Heart right ventricle (tissue), 16 donors: ENCODE data around the gene SPEG. TPM values are rescaled to one million over a fixed set of nuclear protein-coding genes. Genes with fewer than 3 reads are reported as not detected.

Experiments used
- ATAC-seq, 8 donors: fragments of 200-7000 bp; cut with Tn5 transposase; one replicate each; pipeline ENCODE4 v1.9.1; 2020; ENCODE audit warnings: mild to moderate bottlenecking in 8 of 8, moderate library complexity in 8 of 8, moderate number of reproducible peaks in 1 of 8
- DNase-seq, 2 donors: peaks; one replicate each; pipeline ENCODE4 v3.0.0-alpha.2; 2020
- H3K27ac ChIP-seq, 10 donors: fragments of 200-600 bp; sonication (generic) in 2 of 10; one replicate each; pipeline versions ENCODE4 v1.5.0 to v1.8.0; 2020 to 2022; ENCODE audit warnings: mild to moderate bottlenecking in 3 of 10
- H3K27me3 ChIP-seq, 7 donors: fragments of 200-600 bp; one replicate each; pipeline ENCODE4 v1.8.0; 2021 to 2022; ENCODE audit warnings: mild to moderate bottlenecking in 2 of 7
- H3K36me3 ChIP-seq, 9 donors: fragments of 200-600 bp; sonication (generic) in 1 of 9; one replicate each; pipeline versions ENCODE4 v1.5.0 to v1.8.0; 2020 to 2022; ENCODE audit warnings: mild to moderate bottlenecking in 2 of 9
- H3K4me1 ChIP-seq, 9 donors: fragments of 200-600 bp; sonication (generic) in 1 of 9; one replicate each; pipeline versions ENCODE4 v1.5.0 to v1.8.0; 2020 to 2022; ENCODE audit warnings: mild to moderate bottlenecking in 4 of 9
- H3K4me3 ChIP-seq, 10 donors: fragments of 200-600 bp; sonication (generic) in 2 of 10; one replicate each; pipeline versions ENCODE4 v1.5.0 to v1.8.0; 2020 to 2022; ENCODE audit warnings: mild to moderate bottlenecking in 7 of 10, moderate library complexity in 2 of 10
- H3K9me3 ChIP-seq, 11 donors: fragments of 200-600 bp in 10 of 11; sonication (generic) in 2 of 11; one replicate each; pipeline versions ENCODE4 v1.5.0 to v1.8.0; 2013 to 2022; ENCODE audit warnings: mild to moderate bottlenecking in 2 of 11, control low read depth in 1 of 11, moderate library complexity in 1 of 11
- CTCF ChIP-seq, 9 donors: fragments of 200-600 bp; sonication (generic) in 2 of 9; IDR thresholded peaks; one replicate each; pipeline versions ENCODE4 v1.5.0 to v1.8.0; 2021 to 2022; ENCODE audit warnings: antibody characterized with exemption in 9 of 9, mild to moderate bottlenecking in 5 of 9, moderate library complexity in 1 of 9
- WGBS, 2 donors: extraction: QIAGEN DNeasy Blood & Tissue Kit; methylation state at CpG; one replicate each; pipeline ENCODE4 v1.1.7; 2013; ENCODE audit warnings: inconsistent platforms in 1 of 2; 5-methylcytosine and 5-hydroxymethylcytosine counted together
- intact Hi-C, 10 donors: fragments of 100-400 bp; cut with DNase I; formaldehyde crosslinking; loops; one replicate each; pipeline versions ENCODE4 v1.11.1 to v1.14.2; 2022
- polyA plus RNA-seq, 2 donors: library from polyadenylated mRNA; stranded (reverse); fragments of 200-250 nt; gene quantifications; one replicate each; pipeline ENCODE4 v1.2.3, GENCODE V29; 2013
- total RNA-seq, 10 donors: library from RNA; stranded (reverse); fragmentation: NEBNext Ultra II Directional in 3 of 10; extraction: Animal tissue kit (Norgen Biotek cat#: 25700) in 3 of 10; gene quantifications; one replicate each; pipeline versions ENCODE4 v1.2.1 to v1.2.4, GENCODE V29; 2021 to 2023
- donor health status: Arrhythmogenic right ventricular cardiomyopathy.
- donor health status: ischemic (EF 13 %, LVEDD 7.1; RV severe dilation, severe dysfunction).
- donor health status: healthy with polysubstance abuse.
- donor health status: DM: no; HTN: yes; CAD: no.
- donor health status: DM: no; HTN: no; CAD: no.
- donor health status: ischemic (EF 25% LVEDD 6.9; RV normal size, moderate dysfunction).
- donor health status: ischemic (EF 25% LVEDD 5.7; RV mildly dilated, moderate dysfunction).
- donor health status: healthy.
- donor health status: DM: yes; HTN: yes; CAD: no.
- donor health status: Ischemic cardiomyopathy.
- donor health status: ischemic (EF 35%, LVEDD 5.7; RV mildly dilated, moderate dysfunction).
- donor health status: nonischemic (EF 11% LVEDD 7.7; RV severe dilation, severe dysfunction).
- donor health status: DM: yes; HTN: yes; CAD: no.
- donor health status: PGD.
- donor health status: ischemic (EF 29% LVEDD 5.4; RV normal size, mild dysfunction).
- donor health status: nonischemic (EF 23%, LVEDD 6.1; RV moderate dilation, normal function).

The SPEG gene
- total and polyA plus RNA-seq, 12 donors, result 62.9 to 151 (median 120) TPM

- Histone ChIP-seq H3K27me3 (peaks cover 0 to 29% (median 8%) of the 10 kb centered on the region in 7 donors), H3K9me3 (no peaks in the 10 kb centered on the region), H3K4me3 (no peak overlapping the region), H3K27ac (no peak overlapping the region), H3K4me1 (peaks cover 3 to 27% (median 19%) of the 10 kb centered on the region in 9 donors), H3K36me3 (peaks cover 0 to 32% (median 20%) of the 10 kb centered on the region in 9 donors)
- ATAC-seq (no peak), DNase-seq (no peak)
- TF ChIP-seq CTCF (IDR thresholded peaks at IDR 0.05), result no peak
- 48 to 52% methylated on average over 9 of the region's 9 CpGs for WGBS, 2 donors
- intact Hi-C loops, result loop anchor here in 1 of 10 donors (5.0 kb wide), 1 partner anchor 155 kb away; no protein-coding TSS in a partner anchor
These were observed 102.3 kb downstream of the SPEG start for GRCh38 chr2:219536967-219537366.

GRCh38 chr2:219537657-219538488 is 103.2 kb downstream of the SPEG start:
- DNase-seq (no peak), ATAC-seq (no peak)
- no peak for TF ChIP-seq CTCF (IDR thresholded peaks at IDR 0.05)
- peak overlapping the region in 1 of 10 donors; percentile 40 for H3K27ac ChIP-seq
- intact Hi-C loops, result loop anchor here in 1 of 10 donors (5.0 kb wide), 1 partner anchor 154 kb away; no protein-coding TSS in a partner anchor
- H3K27me3 ChIP-seq, result peaks cover 0 to 22% (median 8%) of the 10 kb centered on the region in 7 donors
- no peaks in the 10 kb centered on the region for H3K9me3 ChIP-seq
- no peak overlapping the region for H3K4me3 ChIP-seq
- peaks cover 4 to 36% (median 28%) of the 10 kb centered on the region in 9 donors for H3K4me1 ChIP-seq
- 40 to 48% methylated on average over 14 to 15 of the region's 15 CpGs for WGBS, 2 donors
- peaks cover 0 to 32% (median 20%) of the 10 kb centered on the region in 9 donors for H3K36me3 ChIP-seq

GRCh38 chr2:219538504-219538951 is 103.9 kb downstream of the SPEG start:
- DNase-seq (no peak), ATAC-seq (no peak)
- peaks cover 0 to 28% (median 6%) of the 10 kb centered on the region in 7 donors for H3K27me3 ChIP-seq
- intact Hi-C loops, result loop anchor here in 1 of 10 donors (5.0 kb wide), 1 partner anchor 154 kb away; no protein-coding TSS in a partner anchor
- 28 to 42% methylated on average over 6 of the region's 6 CpGs for WGBS, 2 donors
- H3K27ac ChIP-seq, result peak overlapping the region in 2 of 10 donors; percentile 9 to 40
- peaks cover 0 to 32% (median 20%) of the 10 kb centered on the region in 9 donors for H3K36me3 ChIP-seq
- no peak for TF ChIP-seq CTCF (IDR thresholded peaks at IDR 0.05)
- H3K9me3 ChIP-seq, result no peaks in the 10 kb centered on the region
- H3K4me3 ChIP-seq, result no peak overlapping the region
- peaks cover 4 to 39% (median 30%) of the 10 kb centered on the region in 9 donors for H3K4me1 ChIP-seq

- H3K27me3 ChIP-seq, result peaks cover 0 to 31% (median 6%) of the 10 kb centered on the region in 7 donors
- peaks cover 0 to 32% (median 20%) of the 10 kb centered on the region in 9 donors for H3K36me3 ChIP-seq
- H3K4me1 ChIP-seq, result peaks cover 6 to 43% (median 32%) of the 10 kb centered on the region in 9 donors
- H3K4me3 ChIP-seq, result no peak overlapping the region
- DNase-seq (no peak), ATAC-seq (no peak)
- intact Hi-C loops, result loop anchor here in 1 of 10 donors (5.0 kb wide), 1 partner anchor 153 kb away; no protein-coding TSS in a partner anchor
- whole genome bisulfite sequencing, 2 donors, result 86 to 90% methylated on average over 32 of the region's 32 CpGs
- no peak for TF ChIP-seq CTCF (IDR thresholded peaks at IDR 0.05)
- H3K27ac ChIP-seq, result peak overlapping the region in 2 of 10 donors; percentile 9 to 40
- no peaks in the 10 kb centered on the region for H3K9me3 ChIP-seq
These were observed 104.5 kb downstream of the SPEG start for GRCh38 chr2:219538956-219539788.
